WTC11 (cell line): ENCODE results near the gene SYPL1.

Experiments used
- IRF2 ChIP-seq: sonication (generic); formaldehyde crosslinking; IDR thresholded peaks from 2 replicates; pipeline ENCODE4 v1.8.0; 2022; ENCODE audit warnings: low read depth, missing genetic modification reagents, borderline replicate concordance
- NR2C2 ChIP-seq: sonication (generic); formaldehyde crosslinking; IDR thresholded peaks from 2 replicates; pipeline ENCODE4 v1.8.0; 2022; ENCODE audit warnings: mild to moderate bottlenecking, missing genetic modification reagents
- TEAD4 ChIP-seq: sonication (generic); formaldehyde crosslinking; IDR thresholded peaks from 2 replicates; pipeline ENCODE4 v1.8.0; 2022; ENCODE audit warnings: mild to moderate bottlenecking, missing genetic modification reagents
- ZNF263 ChIP-seq: sonication (generic); formaldehyde crosslinking; IDR thresholded peaks from 2 replicates; pipeline ENCODE4 v1.8.1; 2022; ENCODE audit warnings: low read depth, mild to moderate bottlenecking, moderate library complexity, missing genetic modification reagents
- ZNF281 ChIP-seq: sonication (generic); formaldehyde crosslinking; IDR thresholded peaks from 2 replicates; pipeline ENCODE4 v1.8.0; 2023; ENCODE audit warnings: mild to moderate bottlenecking, missing genetic modification reagents
- ZNF671 ChIP-seq: fragments of 250-450 bp; sonication (Bioruptor Pico); IDR thresholded peaks from 2 replicates; pipeline ENCODE4 v1.8.0; 2021; ENCODE audit warnings: mild to moderate bottlenecking
- TF ChIP-seq, protein P1 (sequence below): fragments of 200-600 bp; IDR thresholded peaks from 2 replicates; pipeline ENCODE4 v1.8.0; 2022; ENCODE audit warnings: antibody characterized with exemption
- TF ChIP-seq, protein P2 (sequence below): sonication (generic); formaldehyde crosslinking; IDR thresholded peaks from 2 replicates; pipeline ENCODE4 v1.8.0; 2022; ENCODE audit warnings: mild to moderate bottlenecking, missing genetic modification reagents
- TF ChIP-seq, protein P3 (sequence below): sonication (generic); formaldehyde crosslinking; IDR thresholded peaks from 2 replicates; pipeline ENCODE4 v1.8.1; 2022; ENCODE audit warnings: missing genetic modification reagents, borderline replicate concordance

DNA sequence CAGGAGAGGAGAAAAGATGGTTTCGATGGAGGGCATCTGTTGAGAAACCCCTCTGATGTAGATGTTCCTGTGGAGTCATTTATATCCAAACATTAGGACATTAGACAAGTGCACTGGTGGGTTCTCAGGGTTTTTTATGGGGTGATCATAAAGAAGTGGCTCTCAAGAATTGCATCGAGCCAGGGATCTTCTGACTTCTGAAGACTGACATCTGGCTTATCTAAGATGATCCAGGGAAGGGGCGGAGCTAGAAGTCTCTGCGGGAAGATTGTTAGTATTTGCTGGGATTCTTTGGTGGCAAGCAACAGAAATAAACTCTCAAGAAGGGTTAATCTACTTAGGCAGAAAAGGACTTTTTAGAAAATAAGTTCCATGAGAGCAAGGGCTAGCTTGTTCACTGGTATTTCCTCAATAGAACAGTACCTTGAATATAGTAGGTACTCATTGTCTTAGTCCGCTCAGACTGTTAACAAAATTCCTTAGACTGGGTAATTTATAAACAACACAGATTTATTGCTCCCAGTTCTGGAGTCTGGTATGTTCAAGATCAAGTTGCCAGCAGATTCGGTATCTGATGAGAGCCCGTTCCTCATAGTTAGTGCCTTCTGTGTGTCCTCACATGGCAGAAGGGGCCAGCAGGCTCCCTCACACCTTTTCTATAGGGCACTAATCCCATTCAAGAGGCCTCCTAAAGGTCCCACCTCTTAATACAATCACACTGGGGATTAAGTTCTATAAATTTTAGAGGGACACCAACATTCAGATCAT lies 28.5 kb upstream of the SYPL1 start:
- TF ChIP-seq ZNF671 (CRISPR knock-in tag) (no peak), ZNF281 (CRISPR knock-in tag) (no peak), TEAD4 (no peak), ZNF263 (CRISPR knock-in tag) (no peak), IRF2 (no peak), NR2C2 (CRISPR knock-in tag) (no peak)
- TF ChIP-seq, protein P1, sequence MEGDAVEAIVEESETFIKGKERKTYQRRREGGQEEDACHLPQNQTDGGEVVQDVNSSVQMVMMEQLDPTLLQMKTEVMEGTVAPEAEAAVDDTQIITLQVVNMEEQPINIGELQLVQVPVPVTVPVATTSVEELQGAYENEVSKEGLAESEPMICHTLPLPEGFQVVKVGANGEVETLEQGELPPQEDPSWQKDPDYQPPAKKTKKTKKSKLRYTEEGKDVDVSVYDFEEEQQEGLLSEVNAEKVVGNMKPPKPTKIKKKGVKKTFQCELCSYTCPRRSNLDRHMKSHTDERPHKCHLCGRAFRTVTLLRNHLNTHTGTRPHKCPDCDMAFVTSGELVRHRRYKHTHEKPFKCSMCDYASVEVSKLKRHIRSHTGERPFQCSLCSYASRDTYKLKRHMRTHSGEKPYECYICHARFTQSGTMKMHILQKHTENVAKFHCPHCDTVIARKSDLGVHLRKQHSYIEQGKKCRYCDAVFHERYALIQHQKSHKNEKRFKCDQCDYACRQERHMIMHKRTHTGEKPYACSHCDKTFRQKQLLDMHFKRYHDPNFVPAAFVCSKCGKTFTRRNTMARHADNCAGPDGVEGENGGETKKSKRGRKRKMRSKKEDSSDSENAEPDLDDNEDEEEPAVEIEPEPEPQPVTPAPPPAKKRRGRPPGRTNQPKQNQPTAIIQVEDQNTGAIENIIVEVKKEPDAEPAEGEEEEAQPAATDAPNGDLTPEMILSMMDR: no peak
- TF ChIP-seq, protein P2, sequence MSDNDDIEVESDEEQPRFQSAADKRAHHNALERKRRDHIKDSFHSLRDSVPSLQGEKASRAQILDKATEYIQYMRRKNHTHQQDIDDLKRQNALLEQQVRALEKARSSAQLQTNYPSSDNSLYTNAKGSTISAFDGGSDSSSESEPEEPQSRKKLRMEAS (CRISPR knock-in tag): no peak
- TF ChIP-seq, protein P3, sequence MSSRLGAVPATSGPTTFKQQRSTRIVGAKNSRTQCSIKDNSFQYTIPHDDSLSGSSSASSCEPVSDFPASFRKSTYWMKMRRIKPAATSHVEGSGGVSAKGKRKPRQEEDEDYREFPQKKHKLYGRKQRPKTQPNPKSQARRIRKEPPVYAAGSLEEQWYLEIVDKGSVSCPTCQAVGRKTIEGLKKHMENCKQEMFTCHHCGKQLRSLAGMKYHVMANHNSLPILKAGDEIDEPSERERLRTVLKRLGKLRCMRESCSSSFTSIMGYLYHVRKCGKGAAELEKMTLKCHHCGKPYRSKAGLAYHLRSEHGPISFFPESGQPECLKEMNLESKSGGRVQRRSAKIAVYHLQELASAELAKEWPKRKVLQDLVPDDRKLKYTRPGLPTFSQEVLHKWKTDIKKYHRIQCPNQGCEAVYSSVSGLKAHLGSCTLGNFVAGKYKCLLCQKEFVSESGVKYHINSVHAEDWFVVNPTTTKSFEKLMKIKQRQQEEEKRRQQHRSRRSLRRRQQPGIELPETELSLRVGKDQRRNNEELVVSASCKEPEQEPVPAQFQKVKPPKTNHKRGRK (CRISPR knock-in tag): no peak
